Measurements from ENCODE around the gene ID3. TPM values are rescaled to one million over a fixed set of nuclear protein-coding genes. Genes with fewer than 3 reads are reported as not detected.
A peak's percentile ranks its signal among the peaks of the same experiment; 100 is the strongest.
"Not testable (repeated sequence)": the region's sequence is repeated elsewhere in the genome, so short reads cannot be mapped to it uniquely, and the experiment has no call there.

ID3 gene
- polyA plus RNA-seq, 4 donors: 303 to 480 (median 357) TPM

- DNase-seq (ENCODE audit: low read depth in 4 of 4, low spot score in 2 of 4): no peak
Measured at GRCh38 chr1:23554481-23555269, 4.6 kb downstream of the ID3 start.

GRCh38 chr1:23554127-23554480 lies 5.2 kb downstream of the ID3 start:
- no peak for DNase-seq (ENCODE audit: low read depth in 4 of 4, low spot score in 2 of 4)

- no peak for DNase-seq (ENCODE audit: low read depth in 4 of 4, low spot score in 2 of 4)
Measured at GRCh38 chr1:23553231-23554126, 5.8 kb downstream of the ID3 start.

GRCh38 chr1:23551849-23552248 lies 7.5 kb downstream of the ID3 start:
- DNase-seq (ENCODE audit: low read depth in 4 of 4, low spot score in 2 of 4): no peak

- DNase-seq (ENCODE audit: low read depth in 4 of 4, low spot score in 2 of 4): no peak
Measured at GRCh38 chr1:23548704-23549143, 10.6 kb downstream of the ID3 start.

- DNase-seq (ENCODE audit: low read depth in 4 of 4, low spot score in 2 of 4): no peak
Measured at GRCh38 chr1:23546897-23547584, 12.3 kb downstream of the ID3 start.

- no peak for DNase-seq (ENCODE audit: low read depth in 4 of 4, low spot score in 2 of 4)
Measured at GRCh38 chr1:23545851-23546250, 13.4 kb downstream of the ID3 start.

GRCh38 chr1:23544444-23545389 lies 14.6 kb downstream of the ID3 start:
- no peak for DNase-seq (ENCODE audit: low read depth in 4 of 4, low spot score in 2 of 4)

- DNase-seq (ENCODE audit: low read depth in 4 of 4, low spot score in 2 of 4): no peak
Measured at GRCh38 chr1:23543707-23544443, 15.4 kb downstream of the ID3 start.

GRCh38 chr1:23542940-23543339 lies 16.4 kb downstream of the ID3 start:
- DNase-seq (ENCODE audit: low read depth in 4 of 4, low spot score in 2 of 4): not testable (repeated sequence)

GRCh38 chr1:23539698-23540266 lies 19.5 kb downstream of the ID3 start:
- no peak for DNase-seq (ENCODE audit: low read depth in 4 of 4, low spot score in 2 of 4)

- no peak for DNase-seq (ENCODE audit: low read depth in 4 of 4, low spot score in 2 of 4)
Measured at GRCh38 chr1:23537296-23537973, 21.9 kb downstream of the ID3 start.

- DNase-seq (ENCODE audit: low read depth in 4 of 4, low spot score in 2 of 4): no peak
Measured at GRCh38 chr1:23533246-23534023, 25.9 kb downstream of the ID3 start.

GRCh38 chr1:23531562-23532094 lies 27.7 kb downstream of the ID3 start:
- no peak for DNase-seq (ENCODE audit: low read depth in 4 of 4, low spot score in 2 of 4)

GRCh38 chr1:23530747-23531561 lies 28.3 kb downstream of the ID3 start, which contains the start of gene E2F2:
E2F2 (minus strand) TSS chr1:23531233; CDS start chr1:23530793, 440 bp downstream.
- peak in 2 of 4 donors; percentile 69 to 75 for DNase-seq (ENCODE audit: low read depth in 4 of 4, low spot score in 2 of 4)

GRCh38 chr1:23530087-23530746 lies 29.1 kb downstream of the ID3 start:
- DNase-seq (ENCODE audit: low read depth in 4 of 4, low spot score in 2 of 4): no peak
